H9 (cell line): Measurements from ENCODE around the gene ATXN10. TPM values are rescaled to one million over a fixed set of nuclear protein-coding genes. Genes with fewer than 3 reads are reported as not detected.

Experiments used
- DNase-seq: peaks from one replicate; pipeline ENCODE4 v3.0.0-alpha.2; 2017
- H2AFZ ChIP-seq: one replicate; pipeline ENCODE4 v1.6.1; 2013; ENCODE audit warnings: mild to moderate bottlenecking, low read length, control low read depth, moderate library complexity
- H2AK5ac ChIP-seq: 2 replicates; pipeline ENCODE4 v1.6.1; 2013; ENCODE audit warnings: low read length, control low read depth, mixed read lengths; ENCODE audit not compliant: insufficient read length
- H2BK120ac ChIP-seq: one replicate; pipeline ENCODE4 v1.6.1; 2013; ENCODE audit warnings: low read depth, mild to moderate bottlenecking, low read length, control low read depth, inconsistent platforms; ENCODE audit not compliant: poor library complexity, severe bottlenecking
- H2BK12ac ChIP-seq: 2 replicates; pipeline ENCODE4 v1.6.1; 2013; ENCODE audit warnings: low read length, control low read depth, mixed read lengths, low read depth; ENCODE audit not compliant: insufficient read length
- H2BK15ac ChIP-seq: 2 replicates; pipeline ENCODE4 v1.6.1; 2013; ENCODE audit warnings: low read depth, low read length, control low read depth
- H2BK20ac ChIP-seq: one replicate; pipeline ENCODE4 v1.6.1; 2013; ENCODE audit warnings: low read depth, mild to moderate bottlenecking, low read length, control low read depth, inconsistent platforms; ENCODE audit not compliant: poor library complexity, severe bottlenecking
- H2BK5ac ChIP-seq: 2 replicates; pipeline ENCODE4 v1.6.1; 2013; ENCODE audit warnings: low read length, control low read depth, mixed read lengths; ENCODE audit not compliant: insufficient read length
- H3K14ac ChIP-seq: 2 replicates; pipeline ENCODE4 v1.6.1; 2013; ENCODE audit warnings: low read length, control low read depth; ENCODE audit not compliant: insufficient read depth
- H3K18ac ChIP-seq: 2 replicates; pipeline ENCODE4 v1.6.1; 2013; ENCODE audit warnings: low read depth, mild to moderate bottlenecking, mixed read lengths, low read length, control low read depth; ENCODE audit not compliant: insufficient read length
- H3K23ac ChIP-seq: 2 replicates; pipeline ENCODE4 v1.6.1; 2013; ENCODE audit warnings: low read length, control low read depth, mixed read lengths, low read depth; ENCODE audit not compliant: insufficient read length
- H3K23me2 ChIP-seq: 2 replicates; pipeline ENCODE4 v1.6.1; 2013; ENCODE audit warnings: low read depth, mild to moderate bottlenecking, mixed read lengths, low read length, control low read depth; ENCODE audit not compliant: insufficient read length, poor library complexity, severe bottlenecking
- H3K27ac ChIP-seq: 2 replicates; pipeline ENCODE4 v1.5.1; 2013; ENCODE audit warnings: low read length, control low read depth, mixed read lengths, low read depth; ENCODE audit not compliant: insufficient read length
- H3K27me3 ChIP-seq: 2 replicates; pipeline ENCODE4 v1.6.1; 2013; ENCODE audit warnings: low read length, control low read depth, inconsistent platforms; ENCODE audit not compliant: insufficient read depth
- H3K4ac ChIP-seq: 2 replicates; pipeline ENCODE4 v1.6.1; 2013; ENCODE audit warnings: low read depth, mild to moderate bottlenecking, control low read depth, inconsistent platforms, low read length, moderate library complexity
- H3K4me1 ChIP-seq: 2 replicates; pipeline ENCODE4 v1.6.1; 2013; ENCODE audit warnings: low read length, control low read depth, inconsistent platforms; ENCODE audit not compliant: insufficient read depth
- H3K4me2 ChIP-seq: 2 replicates; pipeline ENCODE4 v1.6.1; 2013; ENCODE audit warnings: low read length, control low read depth, mixed read lengths; ENCODE audit not compliant: insufficient read length, insufficient read depth
- H3K56ac ChIP-seq: 2 replicates; pipeline ENCODE4 v1.6.1; 2013; ENCODE audit warnings: low read depth, mild to moderate bottlenecking, mixed read lengths, low read length, control low read depth; ENCODE audit not compliant: insufficient read length
- H3K79me1 ChIP-seq: 2 replicates; pipeline ENCODE4 v1.6.1; 2013; ENCODE audit warnings: low read depth, mild to moderate bottlenecking, moderate library complexity, low read length, control low read depth, inconsistent platforms; ENCODE audit not compliant: insufficient read depth, poor library complexity, severe bottlenecking
- H3K79me2 ChIP-seq: 2 replicates; pipeline ENCODE4 v1.6.1; 2013; ENCODE audit warnings: low read length, control low read depth, inconsistent platforms; ENCODE audit not compliant: insufficient read depth
- H3K9ac ChIP-seq: 2 replicates; pipeline ENCODE4 v1.6.1; 2013; ENCODE audit warnings: low read length, control low read depth, mixed read lengths; ENCODE audit not compliant: insufficient read length; ENCODE audit errors: extremely low read depth
- H3K9me3 ChIP-seq: one replicate; pipeline ENCODE4 v1.6.1; 2013; ENCODE audit warnings: low read depth, low read length, inconsistent platforms; ENCODE audit not compliant: control insufficient read depth
- H3T11ph ChIP-seq: one replicate; pipeline ENCODE4 v1.6.1; 2013; ENCODE audit warnings: mild to moderate bottlenecking, low read length, control low read depth, inconsistent platforms
- H4K20me1 ChIP-seq: one replicate; pipeline ENCODE4 v1.6.1; 2013; ENCODE audit not compliant: control insufficient read depth, insufficient read length, insufficient read depth
- H4K5ac ChIP-seq: 2 replicates; pipeline ENCODE4 v1.6.1; 2013; ENCODE audit warnings: low read depth, mild to moderate bottlenecking, mixed read lengths, low read length, control low read depth; ENCODE audit not compliant: insufficient read length
- H4K8ac ChIP-seq: replicated peaks from 2 replicates; pipeline ENCODE4 v1.6.1; 2013; ENCODE audit warnings: low read length, control low read depth, mixed read lengths, low read depth; ENCODE audit not compliant: insufficient read length
- H4K91ac ChIP-seq: 2 replicates; pipeline ENCODE4 v1.6.1; 2013; ENCODE audit warnings: low read depth, mild to moderate bottlenecking, moderate library complexity, mixed read lengths, low read length, control low read depth; ENCODE audit not compliant: insufficient read length
- H3K27ac Mint-ChIP-seq, 3 experiments: 2 replicates in 2 of 3; 3 replicates in 1 of 3; pipeline ENCODE4 v1.8.0; 2020 to 2021; ENCODE audit warnings: mixed read lengths in 3 of 3, mild to moderate bottlenecking in 1 of 3, moderate library complexity in 1 of 3
- H3K27me3 Mint-ChIP-seq: 2 replicates; pipeline ENCODE4 v1.8.0; 2021; ENCODE audit warnings: low read depth, mild to moderate bottlenecking, moderate library complexity, mixed read lengths
- H3K36me3 Mint-ChIP-seq, 3 experiments: 2 replicates in 2 of 3; 3 replicates in 1 of 3; pipeline ENCODE4 v1.8.0; 2020 to 2021; ENCODE audit warnings: low read depth in 3 of 3, mixed read lengths in 3 of 3; ENCODE audit not compliant: insufficient read depth in 1 of 3
- H3K4me1 Mint-ChIP-seq, 2 experiments: 2 replicates each; pipeline ENCODE4 v1.8.0; 2020; ENCODE audit warnings: mixed read lengths in 2 of 2
- H3K4me3 Mint-ChIP-seq, 2 experiments: 2 replicates in 1 of 2; 3 replicates in 1 of 2; pipeline ENCODE4 v1.8.0; 2020 to 2021; ENCODE audit warnings: mild to moderate bottlenecking in 2 of 2, mixed read lengths in 2 of 2, moderate library complexity in 1 of 2
- H3K9me3 Mint-ChIP-seq, 2 experiments: 2 replicates in 1 of 2; 3 replicates in 1 of 2; pipeline ENCODE4 v1.8.0; 2020; ENCODE audit warnings: mild to moderate bottlenecking in 2 of 2, mixed read lengths in 2 of 2, moderate library complexity in 1 of 2
- CTCF ChIP-seq: fragments of 200-600 bp; sonication (generic); conservative IDR thresholded peaks from 3 replicates; pipeline ENCODE4 v1.8.0; 2021; ENCODE audit warnings: antibody characterized with exemption, mild to moderate bottlenecking
- WGBS: extraction: QIAGEN DNeasy Blood & Tissue Kit; methylation state at CpG from one replicate; pipeline ENCODE4 v1.1.7; 2013; ENCODE audit warnings: missing lambda C conversion rate, low lambda C conversion rate, mixed read lengths; ENCODE audit not compliant: insufficient read length; ENCODE audit errors: extremely low coverage; 5-methylcytosine and 5-hydroxymethylcytosine counted together
- total RNA-seq: library from RNA; stranded (reverse); gene quantifications from 2 replicates; pipeline ENCODE4 v1.2.1, GENCODE V29; 2021

ATXN10 gene
- total RNA-seq, 1 experiment from 2014 or later = 210 TPM

- Histone ChIP-seq H4K91ac (no peak overlapping the region), H3K18ac (no peak overlapping the region), H2BK20ac (no peak overlapping the region), H3K4ac (no peak overlapping the region), H2BK15ac (no peak overlapping the region), H3K79me1 (no peaks in the 10 kb centered on the region), H3K23me2 (no peaks in the 10 kb centered on the region), H3K23ac (no peak overlapping the region), H4K20me1 (no peaks in the 10 kb centered on the region), H3K4me1 (peaks cover 2% of the 10 kb centered on the region; the same call in 1 of the 2 replicates), H3K56ac (no peak overlapping the region), H3K14ac (no peak overlapping the region), H3K27ac (no peak overlapping the region), H4K8ac (no peak overlapping the region), H3K79me2 (no peaks in the 10 kb centered on the region), H2BK12ac (no peak overlapping the region), H3K27me3 (no peaks in the 10 kb centered on the region), H3T11ph (no peak overlapping the region), H4K5ac (no peak overlapping the region), H2AK5ac (no peak overlapping the region), H2BK120ac (no peak overlapping the region), H2AFZ (no peak overlapping the region), H3K9ac (no peak overlapping the region), H2BK5ac (no peak overlapping the region), H3K4me2 (no peak overlapping the region), H3K9me3 (no peaks in the 10 kb centered on the region)
- H3K36me3 Mint-ChIP-seq = no peaks in the 10 kb centered on the region
- H3K4me1 Mint-ChIP-seq = peaks cover 46 to 68% of the 10 kb centered on the region in 2 experiments
- H3K4me3 Mint-ChIP-seq = peak overlapping the region in 1 of 2 experiments; percentile 43; a peak in 3 of 5 replicates
- DNase-seq = no peak
- peaks cover 26% of the 10 kb centered on the region for H3K27me3 Mint-ChIP-seq
- H3K9me3 Mint-ChIP-seq = no peaks in the 10 kb centered on the region
- H3K27ac Mint-ChIP-seq = 0 out of 7 replicates have a peak overlapping the region, but pooled peaks of 1 of the 3 experiments have one; percentile 94
- no CpG with 5 or more reads among the region's 7 CpGs for WGBS
- no peak for TF ChIP-seq CTCF
Measured at GRCh38 chr22:45631841-45632238, 39.8 kb upstream of the ATXN10 start.
